ACC112 (cell line): Measurements from ENCODE around the gene EXD3.
"Not testable (repeated sequence)": the region's sequence is repeated elsewhere in the genome, so short reads cannot be mapped to it uniquely, and the experiment has no call there.

ENCODE experiments used
- H2AFZ ChIP-seq: fragments of 200-600 bp; sonication (generic); one replicate; pipeline ENCODE4 v1.6.0; 2017; ENCODE audit warnings: antibody characterized with exemption, low read length; ENCODE audit not compliant: unreplicated experiment
- H3K27ac ChIP-seq: fragments of 200-600 bp; sonication (generic); 2 replicates; pipeline ENCODE4 v1.5.1; 2014; ENCODE audit warnings: low read depth, mild to moderate bottlenecking, antibody characterized with exemption, low read length, moderate library complexity
- H3K27me3 ChIP-seq: fragments of 200-600 bp; sonication (generic); 2 replicates; pipeline ENCODE4 v1.6.1; 2014; ENCODE audit warnings: mild to moderate bottlenecking, antibody characterized with exemption, low read length, moderate library complexity, mixed read lengths; ENCODE audit not compliant: insufficient read depth
- H3K36me3 ChIP-seq: fragments of 200-600 bp; sonication (generic); 2 replicates; pipeline ENCODE4 v1.6.1; 2016; ENCODE audit warnings: mild to moderate bottlenecking, antibody characterized with exemption, low read length, moderate library complexity, mixed read lengths; ENCODE audit not compliant: insufficient read depth
- H3K4me1 ChIP-seq: fragments of 200-600 bp; sonication (generic); one replicate; pipeline ENCODE4 v1.6.1; 2016; ENCODE audit warnings: low read length, mixed read lengths; ENCODE audit not compliant: insufficient read depth, unreplicated experiment, control insufficient read depth
- H3K4me3 ChIP-seq: fragments of 200-600 bp; sonication (generic); 2 replicates; pipeline ENCODE4 v1.5.1; 2014; ENCODE audit warnings: mild to moderate bottlenecking, low read depth, low read length
- H3K79me2 ChIP-seq: fragments of 200-600 bp; sonication (generic); one replicate; pipeline ENCODE4 v1.6.0; 2016; ENCODE audit warnings: low read length; ENCODE audit not compliant: control insufficient read depth, unreplicated experiment, insufficient read depth

The EXD3 gene

GRCh38 chr9:137452006-137452760 lies 29.2 kb upstream of the EXD3 start:
- Histone ChIP-seq H3K27ac (no peak overlapping the region), H3K4me3 (no peak overlapping the region), H3K4me1 (peaks cover 17% of the 10 kb centered on the region), H3K79me2 (no peaks in the 10 kb centered on the region), H3K36me3 (peaks cover 10% of the 10 kb centered on the region; the same call in 1 of the 2 replicates), H2AFZ (no peak overlapping the region), H3K27me3 (no peaks in the 10 kb centered on the region)

DNA sequence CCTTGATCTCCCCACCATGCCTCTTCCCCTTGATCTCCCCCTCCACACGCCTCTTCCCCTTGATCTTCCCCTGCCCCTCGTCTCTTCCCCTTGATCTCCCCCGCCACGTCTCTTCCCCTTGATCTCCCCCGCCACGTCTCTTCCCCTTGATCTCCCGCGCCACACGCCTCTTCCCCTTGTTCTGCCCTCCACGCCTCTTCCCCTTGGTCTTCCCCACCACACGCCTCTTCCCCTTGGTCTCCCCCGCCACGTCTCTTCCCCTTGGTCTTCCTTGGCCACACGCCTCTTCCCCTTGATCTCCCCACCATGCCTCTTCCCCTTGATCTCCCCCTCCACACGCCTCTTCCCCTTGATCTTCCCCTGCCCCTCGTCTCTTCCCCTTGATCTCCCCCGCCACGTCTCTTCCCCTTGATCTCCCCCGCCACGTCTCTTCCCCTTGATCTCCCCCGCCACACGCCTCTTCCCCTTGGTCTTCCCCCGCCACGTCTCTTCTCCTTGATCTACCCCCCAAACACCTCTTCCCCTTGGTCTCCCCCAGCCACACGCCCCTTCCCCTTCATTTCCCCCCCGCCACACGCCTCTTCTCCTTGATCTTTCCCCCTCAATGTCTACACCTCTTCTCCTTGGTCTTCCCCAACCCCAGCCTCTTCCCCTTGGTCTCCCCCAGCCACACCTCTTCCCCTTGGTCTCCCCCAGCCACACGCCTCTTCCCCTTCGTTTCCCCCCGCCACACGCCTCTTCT lies 28.5 kb upstream of the EXD3 start:
- H3K79me2 ChIP-seq, H2AFZ ChIP-seq, H3K4me3 ChIP-seq, H3K27me3 ChIP-seq, H3K4me1 ChIP-seq, H3K27ac ChIP-seq: not testable (repeated sequence)
- peaks cover 10% of the 10 kb centered on the region; the same call in 1 of the 2 replicates for H3K36me3 ChIP-seq

DNA sequence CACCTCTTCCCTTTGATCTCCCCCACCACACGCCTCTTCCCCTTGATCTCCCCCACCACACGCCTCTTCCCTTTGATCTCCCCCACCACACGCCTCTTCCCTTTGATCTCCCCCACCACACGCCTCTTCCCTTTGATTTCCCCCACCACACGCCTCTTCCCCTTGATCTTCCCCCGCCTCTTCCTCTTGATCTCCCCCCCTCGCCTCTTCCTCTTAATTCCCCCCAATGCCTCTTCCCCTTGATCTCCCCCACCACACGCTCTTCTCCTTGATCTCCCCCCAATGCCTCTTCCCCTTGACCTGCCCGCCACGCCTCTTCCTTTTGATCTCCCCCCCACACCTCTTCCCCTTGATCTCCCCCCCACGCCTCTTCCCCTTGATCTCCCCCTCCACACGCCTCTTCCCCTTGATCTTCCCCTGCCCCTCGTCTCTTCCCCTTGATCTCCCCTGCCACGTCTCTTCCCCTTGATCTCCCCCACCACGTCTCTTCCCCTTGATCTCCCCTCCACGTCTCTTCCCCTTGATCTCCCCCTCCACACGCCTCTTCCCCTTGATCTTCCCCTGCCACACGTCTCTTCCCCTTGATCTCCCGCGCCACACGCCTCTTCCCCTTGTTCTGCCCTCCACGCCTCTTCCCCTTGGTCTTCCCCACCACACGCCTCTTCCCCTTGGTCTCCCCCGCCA lies 27.7 kb upstream of the EXD3 start:
- not testable (repeated sequence) for H3K79me2 ChIP-seq, H3K4me1 ChIP-seq, H3K27ac ChIP-seq, H3K4me3 ChIP-seq, H3K27me3 ChIP-seq, H2AFZ ChIP-seq
- peaks cover 10% of the 10 kb centered on the region; the same call in 1 of the 2 replicates for H3K36me3 ChIP-seq

- no peak overlapping the region for H3K27ac ChIP-seq
- no peaks in the 10 kb centered on the region for H3K27me3 ChIP-seq
- no peak overlapping the region for H2AFZ ChIP-seq
- H3K4me3 ChIP-seq, result no peak overlapping the region
- no peaks in the 10 kb centered on the region for H3K79me2 ChIP-seq
- peaks cover 2% of the 10 kb centered on the region for H3K4me1 ChIP-seq
- peaks cover 10% of the 10 kb centered on the region; the same call in 1 of the 2 replicates for H3K36me3 ChIP-seq
Measured at GRCh38 chr9:137449931-137450538, 27.1 kb upstream of the EXD3 start.

- Histone ChIP-seq H3K4me1 (peaks cover 4% of the 10 kb centered on the region), H3K79me2 (no peaks in the 10 kb centered on the region)
Measured at GRCh38 chr9:137449081-137449844, 26.3 kb upstream of the EXD3 start.

GRCh38 chr9:137448602-137448962 lies 25.6 kb upstream of the EXD3 start:
- peaks cover 4% of the 10 kb centered on the region for H3K4me1 ChIP-seq
- H3K27me3 ChIP-seq, result no peaks in the 10 kb centered on the region
- no peak overlapping the region for H3K27ac ChIP-seq
- no peak overlapping the region for H2AFZ ChIP-seq
- H3K4me3 ChIP-seq, result no peak overlapping the region
- H3K79me2 ChIP-seq, result no peaks in the 10 kb centered on the region
- H3K36me3 ChIP-seq, result peaks cover 10% of the 10 kb centered on the region; the same call in 1 of the 2 replicates

More at GRCh38 chr9:137449081-137449844, 26.3 kb upstream of the EXD3 start:
- Histone ChIP-seq H3K36me3 (peaks cover 10% of the 10 kb centered on the region; the same call in 1 of the 2 replicates), H3K4me3 (no peak overlapping the region), H3K27me3 (no peaks in the 10 kb centered on the region), H2AFZ (no peak overlapping the region), H3K27ac (no peak overlapping the region)

GRCh38 chr9:137447722-137448601 lies 25.0 kb upstream of the EXD3 start:
- Histone ChIP-seq H3K79me2 (no peaks in the 10 kb centered on the region), H3K36me3 (peaks cover 7% of the 10 kb centered on the region; the same call in 1 of the 2 replicates), H3K27me3 (no peaks in the 10 kb centered on the region), H3K4me3 (no peak overlapping the region), H3K27ac (no peak overlapping the region), H3K4me1 (peaks cover 4% of the 10 kb centered on the region), H2AFZ (no peak overlapping the region)

DNA sequence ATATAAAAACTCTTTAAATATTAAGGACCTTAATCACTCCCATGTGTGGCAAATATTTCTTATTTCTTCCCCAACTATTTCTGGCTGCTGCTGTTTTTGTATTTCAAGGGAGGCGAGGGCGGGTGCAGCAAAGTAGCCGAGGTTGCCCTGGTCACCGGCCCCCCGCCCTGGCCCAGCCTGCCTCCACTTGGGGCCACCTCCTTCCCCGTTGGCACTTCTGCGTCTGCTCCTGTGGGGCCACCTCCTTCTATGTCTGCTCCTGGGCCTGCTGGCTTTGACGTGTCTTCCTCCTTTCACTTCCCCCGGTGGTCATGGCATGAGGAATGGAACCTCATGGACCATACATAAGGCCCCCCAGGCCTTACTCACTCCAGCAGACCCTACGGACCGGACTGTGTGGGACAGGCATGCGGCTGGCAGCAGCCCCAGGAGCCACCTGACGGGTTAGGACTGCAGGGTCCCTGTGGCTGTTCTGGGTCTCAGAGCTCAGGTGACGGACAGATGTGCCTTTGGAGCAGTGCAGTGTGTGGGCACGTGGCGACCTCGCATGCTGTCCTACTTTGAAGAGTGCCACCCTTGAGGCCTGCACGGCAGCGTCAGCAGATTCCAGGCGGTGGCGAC lies 24.0 kb upstream of the EXD3 start:
- Histone ChIP-seq H3K79me2 (no peaks in the 10 kb centered on the region), H3K4me1 (peaks cover 4% of the 10 kb centered on the region), H3K4me3 (no peak overlapping the region), H3K27ac (no peak overlapping the region), H2AFZ (no peak overlapping the region), H3K27me3 (no peaks in the 10 kb centered on the region), H3K36me3 (no peaks in the 10 kb centered on the region; the same call in 1 of the 2 replicates)

DNA sequence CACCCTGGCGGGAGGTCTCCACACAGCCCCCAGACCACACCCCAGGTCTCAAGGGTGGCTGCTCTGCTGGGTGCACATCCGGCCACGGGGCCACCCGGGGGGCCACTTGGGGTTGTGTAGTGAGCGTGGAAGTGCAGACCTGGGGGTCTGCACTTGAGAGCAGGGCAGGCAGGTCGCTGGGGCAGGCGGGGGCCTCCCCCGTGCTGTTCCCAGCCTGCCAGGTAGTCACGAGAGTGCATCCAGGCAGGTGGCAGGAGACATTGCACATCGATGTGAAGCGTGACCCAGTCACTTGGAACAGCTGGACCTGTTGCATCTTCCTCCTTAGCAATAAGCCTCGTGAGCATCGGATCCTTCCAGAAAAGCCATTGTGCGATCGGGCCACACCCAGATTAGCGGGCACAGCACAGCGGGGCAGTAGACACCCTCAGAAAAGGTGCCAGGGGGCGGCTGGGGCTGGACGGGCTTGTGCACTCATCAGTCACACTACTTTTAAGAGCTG lies 23.0 kb upstream of the EXD3 start:
- Histone ChIP-seq H2AFZ (no peak overlapping the region), H3K4me1 (peaks cover 4% of the 10 kb centered on the region), H3K79me2 (no peaks in the 10 kb centered on the region), H3K4me3 (no peak overlapping the region), H3K27ac (no peak overlapping the region), H3K27me3 (no peaks in the 10 kb centered on the region), H3K36me3 (no peaks in the 10 kb centered on the region; the same call in 1 of the 2 replicates)
